ENCODE results near the gene KCNN4. TPM values are rescaled to one million over a fixed set of nuclear protein-coding genes. Genes with fewer than 3 reads are reported as not detected.
A peak's percentile ranks its signal among the peaks of the same experiment; 100 is the strongest.

KCNN4 gene
- total RNA-seq, 1 experiment from 2014 or later, result 0.26 TPM

- Histone ChIP-seq H3K4ac (ENCODE audit: low read depth, low read length) (no peak overlapping the region), H3K56ac (ENCODE audit: insufficient read length, low read depth, low read length) (no peak overlapping the region), H2AFZ (ENCODE audit: low read length) (no peak overlapping the region), H3K9me3 (ENCODE audit: control insufficient read depth, low read depth, low read length) (no peaks in the 10 kb centered on the region), H3K23ac (ENCODE audit: insufficient read length, low read depth, low read length) (no peak overlapping the region), H3K18ac (ENCODE audit: insufficient read length, low read depth, low read length) (no peak overlapping the region), H3K79me1 (ENCODE audit: insufficient read depth, low read depth, low read length, poor library complexity, severe bottlenecking) (no peaks in the 10 kb centered on the region), H3K23me2 (ENCODE audit: insufficient read length, low read depth, low read length, poor library complexity, severe bottlenecking) (no peaks in the 10 kb centered on the region), H3K14ac (ENCODE audit: insufficient read depth, low read length) (no peak overlapping the region), H3K79me2 (ENCODE audit: insufficient read depth, low read length) (no peaks in the 10 kb centered on the region), H2BK120ac (ENCODE audit: low read depth, low read length, poor library complexity, severe bottlenecking) (no peak overlapping the region), H2BK15ac (ENCODE audit: low read depth, low read length) (no peak overlapping the region), H2BK5ac (ENCODE audit: insufficient read length, low read length) (no peak overlapping the region), H4K8ac (replicated peaks; ENCODE audit: insufficient read length, low read depth, low read length) (no peak overlapping the region), H3K9ac (ENCODE audit: extremely low read depth, insufficient read length, low read length) (no peak overlapping the region), H4K20me1 (ENCODE audit: control insufficient read depth, insufficient read depth, insufficient read length) (no peaks in the 10 kb centered on the region), H2BK12ac (ENCODE audit: insufficient read length, low read depth, low read length) (no peak overlapping the region), H3K4me2 (ENCODE audit: insufficient read depth, insufficient read length, low read length) (no peak overlapping the region), H4K91ac (ENCODE audit: insufficient read length, low read depth, low read length) (no peak overlapping the region), H2AK5ac (ENCODE audit: insufficient read length, low read length) (no peak overlapping the region), H2BK20ac (ENCODE audit: low read depth, low read length, poor library complexity, severe bottlenecking) (no peak overlapping the region), H3K27me3 (ENCODE audit: insufficient read depth, low read length) (no peaks in the 10 kb centered on the region; the same call in 1 of the 2 replicates), H4K5ac (ENCODE audit: insufficient read length, low read depth, low read length) (no peak overlapping the region), H3K4me1 (ENCODE audit: insufficient read depth, low read length) (peaks cover 4% of the 10 kb centered on the region; the same call in 1 of the 2 replicates), H3T11ph (ENCODE audit: low read length) (no peak overlapping the region), H3K27ac (ENCODE audit: insufficient read length, low read depth, low read length) (no peak overlapping the region)
- Mint-ChIP-seq H3K27me3 (ENCODE audit: low read depth) (peaks cover 48% of the 10 kb centered on the region), H3K4me1 (peaks cover 33 to 46% of the 10 kb centered on the region in 2 experiments), H3K4me3 (0 out of 5 replicates have a peak overlapping the region, but pooled peaks of 1 of the 2 experiments have one; percentile 18), H3K9me3 (no peaks in the 10 kb centered on the region; a peak in 2 of 5 replicates), H3K36me3 (ENCODE audit: insufficient read depth in 1 of 3, low read depth in 3 of 3) (no peaks in the 10 kb centered on the region; a peak in 1 of 7 replicates), H3K27ac (no peak overlapping the region; a peak in 1 of 7 replicates)
- no CpG with 5 or more reads among the region's 16 CpGs for WGBS (ENCODE audit: extremely low coverage, insufficient read length, low lambda C conversion rate)
- TF ChIP-seq CTCF (conservative IDR thresholded peaks at IDR 0.05), result no peak
- DNase-seq, result no peak
Measured at GRCh38 chr19:43779147-43779819, 1.5 kb downstream of the KCNN4 start.
